Glutamatergic neuron (in vitro differentiated cells): ENCODE measurements around the gene LIMCH1. TPM values are rescaled to one million over a fixed set of nuclear protein-coding genes. Genes with fewer than 3 reads are reported as not detected.

Experiments
- DNase-seq: peaks from one replicate; pipeline ENCODE4 v3.0.0; 2022
- H3K27ac Mint-ChIP-seq: one replicate; pipeline ENCODE4 v1.8.0; 2020; ENCODE audit warnings: mild to moderate bottlenecking, mixed read lengths, inconsistent platforms; ENCODE audit not compliant: unreplicated experiment
- H3K27me3 Mint-ChIP-seq: one replicate; pipeline ENCODE4 v1.8.0; 2020; ENCODE audit warnings: mild to moderate bottlenecking, moderate library complexity, mixed read lengths, inconsistent platforms; ENCODE audit not compliant: unreplicated experiment
- H3K36me3 Mint-ChIP-seq: one replicate; pipeline ENCODE4 v1.8.0; 2020; ENCODE audit warnings: mild to moderate bottlenecking, mixed read lengths, inconsistent platforms; ENCODE audit not compliant: unreplicated experiment
- H3K4me1 Mint-ChIP-seq: one replicate; pipeline ENCODE4 v1.8.0; 2020; ENCODE audit warnings: mild to moderate bottlenecking, low read depth, mixed read lengths, inconsistent platforms; ENCODE audit not compliant: unreplicated experiment
- H3K4me3 Mint-ChIP-seq: one replicate; pipeline ENCODE4 v1.8.0; 2020; ENCODE audit warnings: mild to moderate bottlenecking, mixed read lengths, inconsistent platforms; ENCODE audit not compliant: unreplicated experiment
- H3K9me3 Mint-ChIP-seq: one replicate; pipeline ENCODE4 v1.8.0; 2020; ENCODE audit warnings: mild to moderate bottlenecking, moderate library complexity, mixed read lengths, inconsistent platforms; ENCODE audit not compliant: unreplicated experiment
- total RNA-seq: library from RNA; stranded (reverse); fragmentation: NEBNext Ultra II Directional; extraction: Animal tissue kit (Norgen Biotek cat#: 25700); gene quantifications from one replicate; pipeline ENCODE4 v1.2.1, GENCODE V29; 2021; ENCODE audit not compliant: unreplicated experiment
- TF ChIP-seq, protein P1 (sequence below): fragments of 200-600 bp; sonication (generic); IDR thresholded peaks from one replicate; pipeline ENCODE4 v1.5.0; 2021; ENCODE audit not compliant: partially characterized antibody, unreplicated experiment

The LIMCH1 gene
- total RNA-seq, 1 donor from 2014 or later: 22.5 TPM

DNA sequence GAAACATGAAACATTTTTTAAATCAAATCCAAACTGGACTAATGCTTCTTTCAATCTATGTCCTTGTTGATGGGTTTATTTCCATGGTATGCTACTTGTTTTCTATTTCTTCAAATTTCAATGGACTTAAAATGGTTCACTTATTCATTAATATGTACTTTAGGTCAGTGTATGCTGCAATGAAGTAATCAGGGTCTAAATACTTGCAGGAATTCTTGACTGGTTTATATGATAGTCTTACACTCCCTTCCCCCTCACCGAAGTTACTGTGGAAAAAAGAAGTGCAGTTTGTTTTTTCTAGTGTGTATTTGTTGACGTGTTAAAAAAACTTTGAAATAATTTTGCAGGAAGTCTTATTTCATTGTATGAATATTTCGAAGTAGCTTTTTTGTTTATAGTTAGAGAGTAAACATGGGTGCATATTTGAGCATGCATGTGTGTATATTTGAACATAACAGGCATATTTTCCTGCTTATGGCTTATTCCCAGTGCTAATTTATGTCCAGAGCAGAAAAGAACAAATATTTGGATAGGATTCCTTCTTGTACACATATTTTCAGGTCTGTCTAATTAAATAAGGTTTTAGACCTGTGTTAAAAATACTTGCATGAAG is 65.0 kb downstream of the LIMCH1 start:
- Mint-ChIP-seq H3K4me1 (peaks cover 2% of the 10 kb centered on the region), H3K4me3 (no peak overlapping the region), H3K9me3 (no peaks in the 10 kb centered on the region), H3K36me3 (no peaks in the 10 kb centered on the region), H3K27me3 (no peaks in the 10 kb centered on the region), H3K27ac (no peak overlapping the region)
- TF ChIP-seq, protein P1, sequence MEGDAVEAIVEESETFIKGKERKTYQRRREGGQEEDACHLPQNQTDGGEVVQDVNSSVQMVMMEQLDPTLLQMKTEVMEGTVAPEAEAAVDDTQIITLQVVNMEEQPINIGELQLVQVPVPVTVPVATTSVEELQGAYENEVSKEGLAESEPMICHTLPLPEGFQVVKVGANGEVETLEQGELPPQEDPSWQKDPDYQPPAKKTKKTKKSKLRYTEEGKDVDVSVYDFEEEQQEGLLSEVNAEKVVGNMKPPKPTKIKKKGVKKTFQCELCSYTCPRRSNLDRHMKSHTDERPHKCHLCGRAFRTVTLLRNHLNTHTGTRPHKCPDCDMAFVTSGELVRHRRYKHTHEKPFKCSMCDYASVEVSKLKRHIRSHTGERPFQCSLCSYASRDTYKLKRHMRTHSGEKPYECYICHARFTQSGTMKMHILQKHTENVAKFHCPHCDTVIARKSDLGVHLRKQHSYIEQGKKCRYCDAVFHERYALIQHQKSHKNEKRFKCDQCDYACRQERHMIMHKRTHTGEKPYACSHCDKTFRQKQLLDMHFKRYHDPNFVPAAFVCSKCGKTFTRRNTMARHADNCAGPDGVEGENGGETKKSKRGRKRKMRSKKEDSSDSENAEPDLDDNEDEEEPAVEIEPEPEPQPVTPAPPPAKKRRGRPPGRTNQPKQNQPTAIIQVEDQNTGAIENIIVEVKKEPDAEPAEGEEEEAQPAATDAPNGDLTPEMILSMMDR: no peak
- DNase-seq: no peak

- Mint-ChIP-seq H3K4me3 (no peak overlapping the region), H3K27me3 (no peaks in the 10 kb centered on the region), H3K4me1 (peaks cover 5% of the 10 kb centered on the region), H3K9me3 (no peaks in the 10 kb centered on the region), H3K27ac (no peak overlapping the region), H3K36me3 (no peaks in the 10 kb centered on the region)
- DNase-seq: no peak
- TF ChIP-seq, protein P1: no peak
Measured at GRCh38 chr4:41609851-41610250, 71.9 kb downstream of the LIMCH1 start.

DNA sequence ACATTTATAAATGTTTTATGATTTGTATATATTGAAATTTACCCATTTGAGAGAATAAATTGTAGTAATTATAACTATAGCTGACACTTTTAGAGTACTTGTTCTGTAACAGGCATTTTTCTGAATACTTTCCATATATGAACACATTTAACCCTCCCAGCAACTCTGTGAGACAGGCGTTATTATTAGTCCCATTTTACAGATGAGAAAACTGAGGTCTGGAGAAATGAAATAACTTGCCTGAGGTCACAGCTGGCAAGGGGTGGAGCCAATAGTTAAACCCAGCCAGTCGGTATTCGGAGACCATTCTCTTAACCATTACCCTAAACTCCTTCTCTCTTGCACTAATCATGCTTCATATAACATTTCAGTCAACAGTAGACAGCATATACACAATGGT is 72.5 kb downstream of the LIMCH1 start:
- no peak overlapping the region for H3K4me3 Mint-ChIP-seq
- no peaks in the 10 kb centered on the region for H3K36me3 Mint-ChIP-seq
- no peak for DNase-seq
- H3K27ac Mint-ChIP-seq: no peak overlapping the region
- H3K9me3 Mint-ChIP-seq: no peaks in the 10 kb centered on the region
- H3K4me1 Mint-ChIP-seq: peaks cover 5% of the 10 kb centered on the region
- TF ChIP-seq, protein P1: no peak
- peaks cover 1% of the 10 kb centered on the region for H3K27me3 Mint-ChIP-seq

- no peak for DNase-seq
- TF ChIP-seq, protein P1: no peak
- no peak overlapping the region for H3K27ac Mint-ChIP-seq
- peaks cover 5% of the 10 kb centered on the region for H3K4me1 Mint-ChIP-seq
- H3K9me3 Mint-ChIP-seq: no peaks in the 10 kb centered on the region
- H3K36me3 Mint-ChIP-seq: no peaks in the 10 kb centered on the region
- peaks cover 1% of the 10 kb centered on the region for H3K27me3 Mint-ChIP-seq
- no peak overlapping the region for H3K4me3 Mint-ChIP-seq
Measured at GRCh38 chr4:41611124-41611838, 73.3 kb downstream of the LIMCH1 start.
